ENCODE results near the gene LTBP1. TPM values are rescaled to one million over a fixed set of nuclear protein-coding genes. Genes with fewer than 3 reads are reported as not detected.

Gene LTBP1
- total and polyA plus RNA-seq, 2 experiments from 2014 or later, result 35.6 to 68.9 TPM

DNA sequence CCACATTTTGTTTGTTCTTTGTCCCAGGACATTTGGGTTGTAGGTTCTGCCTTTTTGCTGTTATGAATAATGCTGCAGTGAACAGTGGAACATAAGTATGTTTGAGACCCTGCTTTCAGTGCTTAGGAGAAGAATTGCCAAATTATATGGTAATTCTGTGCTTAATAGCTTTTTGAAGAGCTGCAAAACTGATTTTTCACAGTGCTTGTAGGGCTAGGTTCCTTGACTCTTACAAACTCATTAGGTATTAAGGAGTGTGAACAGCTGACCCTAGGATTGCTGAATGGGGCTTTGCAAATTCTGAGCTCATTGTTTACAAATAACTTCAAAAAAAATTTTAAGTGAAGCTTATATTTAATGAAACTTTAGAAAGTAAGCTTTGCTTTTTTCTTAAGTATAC, 154.2 kb downstream of the LTBP1 start:
- H3K4me2 ChIP-seq, result no peak overlapping the region
- DNase-seq (ENCODE audit: low spot score), result no peak
- no peaks in the 10 kb centered on the region for H3K9me2 ChIP-seq (replicated peaks; ENCODE audit: insufficient read depth)
- H3K4me1 ChIP-seq (ENCODE audit: insufficient read depth), result peaks cover 5% of the 10 kb centered on the region
- no peak overlapping the region for H2AFZ ChIP-seq
- no peaks in the 10 kb centered on the region for H3K36me3 ChIP-seq (replicated peaks; ENCODE audit: insufficient read depth, low read depth)
- no peaks in the 10 kb centered on the region for H3K9me3 ChIP-seq (ENCODE audit: low read depth)
- no peak for TF ChIP-seq EZH2 (IDR thresholded peaks at IDR 0.05; ENCODE audit: borderline replicate concordance)
- no peak for TF ChIP-seq EZH2phosphoT487 (IDR thresholded peaks at IDR 0.05; ENCODE audit: low read depth, severe bottlenecking, unreplicated experiment)
- TF ChIP-seq, protein P1, sequence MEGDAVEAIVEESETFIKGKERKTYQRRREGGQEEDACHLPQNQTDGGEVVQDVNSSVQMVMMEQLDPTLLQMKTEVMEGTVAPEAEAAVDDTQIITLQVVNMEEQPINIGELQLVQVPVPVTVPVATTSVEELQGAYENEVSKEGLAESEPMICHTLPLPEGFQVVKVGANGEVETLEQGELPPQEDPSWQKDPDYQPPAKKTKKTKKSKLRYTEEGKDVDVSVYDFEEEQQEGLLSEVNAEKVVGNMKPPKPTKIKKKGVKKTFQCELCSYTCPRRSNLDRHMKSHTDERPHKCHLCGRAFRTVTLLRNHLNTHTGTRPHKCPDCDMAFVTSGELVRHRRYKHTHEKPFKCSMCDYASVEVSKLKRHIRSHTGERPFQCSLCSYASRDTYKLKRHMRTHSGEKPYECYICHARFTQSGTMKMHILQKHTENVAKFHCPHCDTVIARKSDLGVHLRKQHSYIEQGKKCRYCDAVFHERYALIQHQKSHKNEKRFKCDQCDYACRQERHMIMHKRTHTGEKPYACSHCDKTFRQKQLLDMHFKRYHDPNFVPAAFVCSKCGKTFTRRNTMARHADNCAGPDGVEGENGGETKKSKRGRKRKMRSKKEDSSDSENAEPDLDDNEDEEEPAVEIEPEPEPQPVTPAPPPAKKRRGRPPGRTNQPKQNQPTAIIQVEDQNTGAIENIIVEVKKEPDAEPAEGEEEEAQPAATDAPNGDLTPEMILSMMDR (IDR thresholded peaks at IDR 0.05; ENCODE audit: poor library complexity), result no peak
- no peaks in the 10 kb centered on the region for H3K27me3 ChIP-seq
- no peaks in the 10 kb centered on the region for H3K79me2 ChIP-seq
- H4K20me1 ChIP-seq (ENCODE audit: insufficient read depth, poor library complexity, severe bottlenecking), result no peaks in the 10 kb centered on the region
- no peak overlapping the region for H3K27ac ChIP-seq
- H3K4me3 ChIP-seq, result no peak overlapping the region

DNA sequence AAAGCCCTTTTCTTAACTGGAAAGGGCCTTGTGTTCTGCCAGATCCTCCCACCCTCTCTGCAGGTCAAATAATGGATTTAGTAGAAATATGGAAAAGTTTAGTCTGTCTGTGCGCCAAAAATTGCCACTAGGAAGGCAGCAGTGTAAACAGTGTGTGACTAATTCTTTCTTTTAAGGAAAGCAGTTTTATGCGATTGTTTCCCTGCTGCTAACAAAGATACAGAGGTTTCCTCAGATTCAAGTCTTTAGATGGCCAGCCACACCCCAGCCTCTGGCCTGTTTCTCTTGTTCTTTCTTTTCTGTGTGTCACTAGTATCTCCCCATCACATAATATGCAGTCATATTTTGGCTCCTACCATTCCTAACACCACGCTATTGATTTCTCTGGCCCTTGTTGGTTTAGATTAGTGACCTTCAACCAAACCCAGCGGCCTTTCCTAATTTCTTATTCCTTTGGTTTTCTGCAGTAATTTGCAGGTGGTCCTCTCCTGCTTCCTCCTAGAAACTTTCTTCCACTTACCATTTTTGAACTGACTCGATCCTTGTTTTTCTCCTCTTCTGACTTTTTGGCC, 157.4 kb downstream of the LTBP1 start:
- WGBS (ENCODE audit: low lambda C conversion rate, missing lambda C conversion rate), result 82% methylated on average over 5 of the region's 5 CpGs
- H3K27ac ChIP-seq, result peak overlapping the region; percentile 6
- no peak overlapping the region for H2AFZ ChIP-seq
- no peaks in the 10 kb centered on the region for H3K9me3 ChIP-seq (ENCODE audit: low read depth)
- H3K4me1 ChIP-seq (ENCODE audit: insufficient read depth), result peaks cover 7% of the 10 kb centered on the region
- DNase-seq (ENCODE audit: low spot score), result no peak
- H3K4me3 ChIP-seq, result no peak overlapping the region
- H3K79me2 ChIP-seq, result no peaks in the 10 kb centered on the region
- no peaks in the 10 kb centered on the region for H3K9me2 ChIP-seq (replicated peaks; ENCODE audit: insufficient read depth)
- H3K27me3 ChIP-seq, result no peaks in the 10 kb centered on the region
- no peak overlapping the region for H3K4me2 ChIP-seq
- no peaks in the 10 kb centered on the region for H3K36me3 ChIP-seq (replicated peaks; ENCODE audit: insufficient read depth, low read depth)
- H4K20me1 ChIP-seq (ENCODE audit: insufficient read depth, poor library complexity, severe bottlenecking), result no peaks in the 10 kb centered on the region
- TF ChIP-seq, protein P1 (IDR thresholded peaks at IDR 0.05; ENCODE audit: poor library complexity), result no peak
- TF ChIP-seq EZH2 (IDR thresholded peaks at IDR 0.05; ENCODE audit: borderline replicate concordance) (no peak), EZH2phosphoT487 (IDR thresholded peaks at IDR 0.05; ENCODE audit: low read depth, severe bottlenecking, unreplicated experiment) (no peak)

DNA sequence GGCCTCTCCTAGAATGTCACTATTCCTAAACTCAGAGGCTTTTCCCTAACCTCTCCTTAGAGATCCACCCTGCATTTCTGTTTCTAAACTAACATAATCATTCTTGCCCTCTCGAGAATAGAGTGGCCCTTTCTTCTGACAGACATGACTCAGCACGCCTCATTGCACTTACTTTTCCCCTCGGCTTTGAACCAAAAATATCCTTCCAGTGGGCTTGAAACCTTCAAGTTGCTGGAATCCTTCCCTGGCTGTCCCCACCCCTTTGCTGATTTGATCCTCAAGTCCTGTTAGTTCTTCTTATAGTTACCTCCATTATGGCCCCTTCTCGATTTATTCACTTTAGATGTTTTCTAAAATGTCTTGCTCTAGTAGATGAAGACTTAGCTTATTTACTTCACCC, 158.0 kb downstream of the LTBP1 start:
- DNase-seq (ENCODE audit: low spot score), result no peak
- Histone ChIP-seq H3K4me3 (no peak overlapping the region), H3K4me1 (ENCODE audit: insufficient read depth) (peaks cover 10% of the 10 kb centered on the region), H3K9me2 (replicated peaks; ENCODE audit: insufficient read depth) (no peaks in the 10 kb centered on the region), H4K20me1 (ENCODE audit: insufficient read depth, poor library complexity, severe bottlenecking) (no peaks in the 10 kb centered on the region), H3K36me3 (replicated peaks; ENCODE audit: insufficient read depth, low read depth) (no peaks in the 10 kb centered on the region), H3K4me2 (no peak overlapping the region), H3K27me3 (no peaks in the 10 kb centered on the region), H2AFZ (no peak overlapping the region), H3K79me2 (no peaks in the 10 kb centered on the region), H3K9me3 (ENCODE audit: low read depth) (no peaks in the 10 kb centered on the region), H3K27ac (peak overlapping the region; percentile 6)
- WGBS (ENCODE audit: low lambda C conversion rate, missing lambda C conversion rate), result 87% methylated on average over 4 of the region's 4 CpGs
- TF ChIP-seq, protein P1 (IDR thresholded peaks at IDR 0.05; ENCODE audit: poor library complexity), result no peak
- no peak for TF ChIP-seq EZH2 (IDR thresholded peaks at IDR 0.05; ENCODE audit: borderline replicate concordance)
- TF ChIP-seq EZH2phosphoT487 (IDR thresholded peaks at IDR 0.05; ENCODE audit: low read depth, severe bottlenecking, unreplicated experiment), result no peak

GRCh38 chr2:33106115-33106514, 159.4 kb downstream of the LTBP1 start:
- Histone ChIP-seq H2AFZ (no peak overlapping the region), H3K27ac (no peak overlapping the region), H3K27me3 (no peaks in the 10 kb centered on the region), H3K36me3 (replicated peaks; ENCODE audit: insufficient read depth, low read depth) (no peaks in the 10 kb centered on the region), H3K9me2 (replicated peaks; ENCODE audit: insufficient read depth) (no peaks in the 10 kb centered on the region), H3K4me3 (no peak overlapping the region), H3K79me2 (no peaks in the 10 kb centered on the region), H3K9me3 (ENCODE audit: low read depth) (no peaks in the 10 kb centered on the region), H3K4me2 (no peak overlapping the region), H3K4me1 (ENCODE audit: insufficient read depth) (peaks cover 10% of the 10 kb centered on the region), H4K20me1 (ENCODE audit: insufficient read depth, poor library complexity, severe bottlenecking) (no peaks in the 10 kb centered on the region)
- TF ChIP-seq, protein P1 (IDR thresholded peaks at IDR 0.05; ENCODE audit: poor library complexity), result no peak
- TF ChIP-seq EZH2 (IDR thresholded peaks at IDR 0.05; ENCODE audit: borderline replicate concordance) (no peak), EZH2phosphoT487 (IDR thresholded peaks at IDR 0.05; ENCODE audit: low read depth, severe bottlenecking, unreplicated experiment) (no peak)
- no peak for DNase-seq (ENCODE audit: low spot score)

Measured in hepatocyte (in vitro differentiated cells).